Right lung (tissue), 10 donors: ENCODE results near the gene CALHM4. TPM values are rescaled to one million over a fixed set of nuclear protein-coding genes. Genes with fewer than 3 reads are reported as not detected.

Experiments used
- DNase-seq, 2 donors: peaks; one replicate each; pipeline ENCODE4 v3.0.0-alpha.2; 2013
- long read RNA-seq, 8 donors: transcript quantifications; one replicate each; lab custom pipeline, GENCODE V29; 2026
- polyA plus RNA-seq, 5 donors: library from polyadenylated mRNA; unstranded; fragments of 120-200 nt; gene quantifications; one replicate each; pipeline versions ENCODE4 v1.2.1 to v1.2.3, GENCODE V29; 2013; ENCODE audit warnings: inconsistent platforms in 1 of 5, low replicate concordance in 1 of 5; ENCODE audit not compliant: insufficient read length in 5 of 5, insufficient read depth in 1 of 5

Gene CALHM4, protein sequence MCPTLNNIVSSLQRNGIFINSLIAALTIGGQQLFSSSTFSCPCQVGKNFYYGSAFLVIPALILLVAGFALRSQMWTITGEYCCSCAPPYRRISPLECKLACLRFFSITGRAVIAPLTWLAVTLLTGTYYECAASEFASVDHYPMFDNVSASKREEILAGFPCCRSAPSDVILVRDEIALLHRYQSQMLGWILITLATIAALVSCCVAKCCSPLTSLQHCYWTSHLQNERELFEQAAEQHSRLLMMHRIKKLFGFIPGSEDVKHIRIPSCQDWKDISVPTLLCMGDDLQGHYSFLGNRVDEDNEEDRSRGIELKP
- under 1 TPM in 1 of 5 donors, not detected in 4; 0.13 TPM for polyA plus RNA-seq
- long read RNA-seq, donor 1: 0 reads
- long read RNA-seq, donor 2: 0 reads
- long read RNA-seq, donor 3: 0 reads
- long read RNA-seq, donor 4: 0 reads
- long read RNA-seq, donor 5: 0 reads
- long read RNA-seq, donor 6: 0 reads
- long read RNA-seq, donor 7: 0 reads
- long read RNA-seq, donor 8: 0 reads

DNA sequence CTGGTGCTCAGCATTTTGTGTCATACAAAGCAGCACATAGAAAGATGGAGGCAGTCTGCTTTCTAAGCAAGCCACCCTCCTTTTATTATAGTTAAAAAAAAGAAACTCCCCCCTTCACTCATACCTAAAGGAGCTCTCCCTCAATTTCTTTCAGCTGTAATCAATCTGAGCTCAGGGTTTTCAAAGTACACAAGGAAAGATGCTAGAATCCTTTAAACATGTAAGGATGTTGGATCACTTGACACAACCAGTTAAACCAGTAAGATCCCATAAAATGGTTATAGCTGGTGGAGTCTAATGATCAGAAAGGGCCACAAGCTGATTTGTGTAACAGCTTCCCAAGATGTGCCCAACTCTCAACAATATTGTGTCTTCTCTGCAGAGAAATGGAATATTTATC lies at the start of gene CALHM4:
TSS of gene CALHM4 (plus strand) at position 301 of the 400 bp plus-strand sequence. CDS start at position 344, 43 bp downstream.
- no peak for DNase-seq

DNA sequence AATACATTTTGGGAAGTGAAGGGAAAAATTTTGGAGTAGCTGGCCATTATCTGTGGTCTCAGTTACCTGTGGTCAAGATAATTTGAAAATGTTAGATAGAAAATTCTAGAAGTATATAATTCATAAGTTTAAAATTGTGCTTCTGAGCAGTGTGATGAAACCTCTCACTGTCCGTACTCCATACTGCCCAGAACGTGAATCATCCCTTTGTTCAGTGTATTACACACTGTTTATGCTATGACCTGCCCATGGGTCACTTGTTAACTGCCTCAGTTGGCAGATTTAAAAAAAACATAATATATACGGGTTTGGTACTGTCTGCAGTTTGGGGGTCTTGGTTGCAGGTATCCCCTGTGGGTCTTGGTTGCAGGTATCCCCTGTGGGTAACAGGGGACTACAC lies 46.2 kb upstream of the CALHM4 start:
- DNase-seq: no peak

DNA sequence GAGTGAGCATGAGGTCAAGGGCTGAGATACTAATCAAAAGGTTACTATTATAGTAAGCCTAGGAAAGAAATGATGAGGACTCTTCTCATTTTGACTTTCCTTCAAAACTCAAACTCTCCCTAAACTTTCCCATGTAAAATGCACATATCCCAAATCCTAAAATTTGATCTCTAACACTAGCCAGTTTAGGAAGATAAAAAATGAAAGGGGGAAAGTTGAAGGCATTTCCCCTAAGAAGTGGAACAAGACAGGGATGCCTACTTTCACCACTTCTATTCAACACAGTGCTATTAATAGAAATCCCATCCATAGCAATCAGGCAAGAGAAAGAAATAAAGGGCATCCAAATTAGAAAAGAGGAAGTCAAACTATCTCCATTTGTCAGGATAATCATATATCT lies 45.0 kb upstream of the CALHM4 start:
- DNase-seq: no peak

DNA sequence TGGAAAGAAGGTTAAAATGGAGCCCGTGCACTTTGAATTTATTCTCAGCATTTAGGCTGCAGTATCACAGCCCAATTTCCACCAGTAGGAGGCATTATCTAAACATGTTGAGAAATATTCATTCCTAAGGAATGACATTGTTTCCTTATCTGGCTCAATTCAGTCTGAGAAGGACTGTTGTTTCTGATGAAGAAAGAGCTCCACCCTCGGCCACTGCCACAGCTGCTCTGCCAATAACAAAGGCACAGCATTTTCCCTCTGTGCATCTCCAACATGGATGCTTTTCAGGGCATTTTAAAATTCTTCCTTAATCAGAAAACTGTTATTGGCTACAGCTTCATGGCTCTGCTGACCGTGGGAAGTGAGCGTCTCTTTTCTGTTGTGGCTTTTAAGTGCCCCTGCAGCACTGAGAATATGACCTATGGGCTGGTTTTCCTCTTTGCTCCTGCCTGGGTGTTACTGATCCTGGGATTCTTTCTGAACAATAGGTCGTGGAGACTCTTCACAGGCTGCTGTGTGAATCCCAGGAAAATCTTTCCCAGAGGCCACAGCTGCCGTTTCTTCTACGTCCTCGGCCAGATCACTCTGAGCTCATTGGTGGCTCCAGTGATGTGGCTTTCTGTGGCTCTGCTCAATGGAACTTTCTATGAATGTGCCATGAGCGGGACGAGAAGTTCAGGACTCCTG lies 42.0 kb upstream of the CALHM4 start, which contains the start of gene CALHM5:
TSS of gene CALHM5 (plus strand) at position 216 of the 687 bp plus-strand sequence. CDS start at position 274, 58 bp downstream.
- DNase-seq: peak in 1 of 2 donors; percentile 68

DNA sequence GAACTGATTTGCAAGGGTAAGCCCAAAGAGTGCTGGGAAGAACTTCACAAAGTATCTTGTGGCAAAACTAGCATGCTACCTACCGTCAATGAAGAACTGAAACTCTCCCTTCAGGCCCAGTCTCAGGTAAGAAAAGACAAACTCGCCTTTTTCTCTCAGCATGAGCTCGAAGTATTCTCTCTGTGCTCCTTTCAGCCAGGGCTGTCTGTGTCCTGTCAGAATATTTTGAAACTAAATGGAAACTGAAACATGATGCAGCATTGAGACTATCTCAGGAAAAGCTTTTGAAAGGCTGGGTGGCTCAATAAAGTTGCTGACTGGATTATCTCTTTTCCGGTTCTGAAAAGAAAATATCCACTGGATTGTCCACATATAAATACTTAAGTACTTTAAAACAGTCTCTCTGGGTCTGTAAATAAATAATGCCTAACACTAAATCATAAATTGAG lies 41.4 kb upstream of the CALHM4 start:
- DNase-seq: peak in 1 of 2 donors; percentile 45

DNA sequence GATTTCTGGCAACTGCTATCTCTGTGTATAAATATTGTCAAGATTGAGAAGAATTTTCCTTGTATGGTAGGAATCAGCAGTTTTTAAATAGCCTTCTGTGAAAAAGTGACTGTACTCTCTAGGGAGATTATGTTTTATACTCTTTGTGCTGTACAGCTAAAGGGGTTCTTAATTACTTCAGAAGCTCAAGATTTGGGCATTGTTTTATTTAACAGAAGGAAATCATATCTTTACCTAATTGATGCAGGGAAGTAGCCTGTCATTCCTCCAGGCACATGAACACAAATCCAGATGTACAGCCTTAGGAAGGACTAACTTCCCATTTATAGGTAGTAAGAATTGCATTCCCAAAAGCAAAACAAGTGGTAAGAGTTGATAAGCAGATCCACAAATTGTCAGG lies 40.8 kb upstream of the CALHM4 start:
- DNase-seq: no peak

DNA sequence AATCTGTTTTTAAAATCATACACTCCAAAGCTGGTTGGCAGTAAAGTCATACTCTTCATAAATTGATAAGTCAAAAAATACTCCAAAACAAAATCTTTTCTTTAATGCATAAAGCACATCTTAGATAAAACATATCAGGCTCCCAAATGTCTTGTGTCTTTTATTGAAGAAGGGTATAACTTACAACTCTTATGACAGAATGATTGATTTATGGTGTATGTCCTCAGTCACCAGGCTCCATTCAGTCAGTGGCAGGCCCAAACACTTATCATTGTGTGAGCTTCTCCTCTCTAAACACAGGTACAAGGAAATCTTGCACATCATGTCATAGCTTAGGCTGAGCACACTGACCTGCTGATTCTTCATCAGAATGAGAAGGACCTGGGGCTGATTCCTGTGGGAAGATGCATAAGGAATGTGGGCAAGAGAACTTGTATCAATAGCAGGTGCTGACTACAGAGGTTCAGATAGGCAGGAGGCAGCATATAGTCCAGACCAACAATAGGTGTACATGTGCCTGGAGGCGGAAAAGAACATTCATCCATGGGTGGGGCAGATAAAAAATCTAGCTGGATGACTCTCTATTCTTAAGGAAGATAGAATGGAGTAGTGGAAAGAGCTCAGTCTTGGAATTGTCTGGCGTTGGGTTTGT lies 40.2 kb upstream of the CALHM4 start:
- no peak for DNase-seq

DNA sequence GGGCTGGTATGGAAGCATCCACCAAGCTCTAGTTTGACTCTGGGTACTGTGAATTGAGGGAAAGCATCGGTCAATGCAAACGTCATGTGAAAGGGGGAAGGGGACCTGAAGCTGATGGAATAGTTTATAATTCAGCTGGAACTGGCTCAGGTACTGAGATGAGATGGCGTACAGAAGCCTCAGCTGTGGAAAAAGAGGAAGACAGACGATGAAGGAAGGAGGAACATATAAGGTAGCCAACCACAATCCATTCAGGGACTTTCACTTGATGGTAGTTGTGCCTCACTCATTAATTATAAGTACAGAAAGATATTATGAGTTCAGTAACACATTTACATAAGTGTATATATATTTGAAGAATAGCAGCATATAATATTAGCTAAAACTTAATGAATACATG lies 39.4 kb upstream of the CALHM4 start:
- DNase-seq: no peak

DNA sequence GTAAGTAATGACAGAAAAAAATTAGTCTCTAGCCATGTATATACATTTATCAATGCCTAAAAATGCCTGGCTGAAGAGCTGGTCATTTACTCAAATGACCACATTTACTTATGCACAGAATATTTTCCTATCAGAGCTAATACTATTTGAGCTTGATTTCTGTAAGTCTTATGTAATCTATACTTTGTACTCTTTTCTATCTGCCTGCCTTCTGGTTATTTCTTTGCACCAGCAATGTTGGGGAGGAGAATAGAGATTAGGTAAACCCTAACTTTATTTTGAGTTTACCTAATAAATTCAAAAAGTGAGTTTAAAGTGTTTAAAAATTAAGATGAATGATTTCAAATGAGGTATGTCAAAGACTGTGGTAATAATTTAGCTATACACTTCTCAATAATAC lies 38.4 kb upstream of the CALHM4 start:
- no peak for DNase-seq

DNA sequence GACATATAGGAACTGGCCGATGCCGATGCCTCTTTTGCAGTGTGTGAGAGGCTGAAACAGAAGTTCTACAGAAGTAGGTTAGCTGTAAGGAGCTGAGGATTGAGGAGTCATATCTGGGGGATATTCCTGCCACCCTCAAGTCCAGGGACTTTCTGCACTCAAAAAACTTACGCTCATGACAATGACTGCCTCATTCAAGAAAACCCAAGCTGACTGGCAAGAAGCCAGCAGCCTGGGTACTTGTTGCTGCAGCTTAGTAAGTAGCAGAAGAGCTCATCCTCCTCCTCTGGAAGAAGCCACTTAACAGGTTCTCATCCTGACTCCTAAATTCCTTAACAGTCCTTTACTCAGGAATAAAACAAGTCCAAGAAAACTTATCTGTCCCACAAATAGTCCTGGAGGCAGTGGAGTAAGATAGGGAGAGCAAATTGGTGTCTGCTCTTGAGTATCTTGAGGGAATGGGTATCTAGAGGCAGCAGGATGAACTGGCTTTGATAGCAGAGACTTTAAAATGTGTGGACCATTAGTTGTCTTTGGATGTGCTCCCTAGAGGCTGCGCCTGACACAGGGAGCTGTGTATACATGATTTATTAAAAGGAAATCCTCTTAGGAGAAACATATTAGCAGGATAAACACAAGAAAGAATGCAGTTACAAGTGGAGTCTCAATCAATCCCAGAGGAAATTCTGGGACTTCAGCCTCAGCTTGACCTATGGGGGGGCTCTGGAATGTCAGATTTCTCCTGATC lies 34.8 kb upstream of the CALHM4 start:
- DNase-seq: no peak

DNA sequence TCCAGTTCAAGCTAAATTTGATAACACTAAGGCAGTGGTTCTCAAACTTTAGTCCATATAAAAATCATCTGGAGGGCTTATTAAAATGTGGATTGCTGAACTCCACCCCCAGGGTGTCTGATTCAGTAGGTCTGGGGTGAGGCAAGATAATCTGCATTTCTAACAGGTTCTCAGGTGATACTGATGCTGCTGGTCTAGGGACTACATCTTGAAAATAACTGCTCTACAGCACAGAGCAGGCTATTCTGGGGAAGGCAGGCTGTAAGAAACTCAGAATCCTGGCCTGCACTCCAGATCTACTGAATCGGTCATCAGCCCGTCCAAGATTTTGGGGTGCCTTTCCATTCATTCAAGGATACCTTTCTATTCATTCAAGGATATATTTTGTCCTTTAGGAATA lies 30.7 kb upstream of the CALHM4 start:
- no peak for DNase-seq

DNA sequence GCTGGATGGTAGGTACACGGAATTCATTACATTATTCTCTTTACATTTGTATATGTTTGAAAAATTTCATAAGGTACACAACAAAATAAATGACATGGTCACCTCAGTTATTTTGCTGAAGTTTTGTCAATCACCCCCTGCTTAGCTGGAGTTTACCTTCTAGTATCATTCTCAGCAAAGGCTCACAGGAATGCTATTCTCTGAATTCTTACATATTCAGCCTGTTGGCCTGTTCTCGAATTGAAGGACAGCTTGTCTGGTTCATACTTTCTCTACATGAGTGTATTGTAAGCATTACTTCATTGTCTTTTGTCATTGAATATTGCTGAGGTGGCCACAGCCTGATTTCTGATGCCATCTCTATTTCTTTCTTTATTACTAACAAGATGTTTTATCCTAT lies 29.3 kb upstream of the CALHM4 start:
- DNase-seq: no peak

DNA sequence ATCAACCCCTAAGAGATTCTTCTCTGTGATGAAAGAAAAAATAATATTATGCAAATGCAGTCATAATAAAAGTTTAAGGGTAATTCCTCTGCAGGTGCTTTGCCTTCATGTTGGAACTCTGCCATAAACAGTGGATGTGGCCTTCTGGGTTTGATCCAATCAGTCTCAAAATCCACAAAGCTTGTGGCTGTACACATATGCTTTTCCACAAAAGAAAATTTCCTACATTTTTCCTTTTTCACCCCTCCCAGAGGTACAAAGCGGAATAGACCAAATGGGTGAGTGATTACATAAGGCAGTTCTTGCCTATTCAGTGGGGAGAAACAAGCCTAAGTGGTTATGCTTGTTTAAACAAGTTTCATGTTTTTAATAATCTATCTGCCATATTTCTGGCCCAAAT lies 25.4 kb upstream of the CALHM4 start:
- no peak for DNase-seq

DNA sequence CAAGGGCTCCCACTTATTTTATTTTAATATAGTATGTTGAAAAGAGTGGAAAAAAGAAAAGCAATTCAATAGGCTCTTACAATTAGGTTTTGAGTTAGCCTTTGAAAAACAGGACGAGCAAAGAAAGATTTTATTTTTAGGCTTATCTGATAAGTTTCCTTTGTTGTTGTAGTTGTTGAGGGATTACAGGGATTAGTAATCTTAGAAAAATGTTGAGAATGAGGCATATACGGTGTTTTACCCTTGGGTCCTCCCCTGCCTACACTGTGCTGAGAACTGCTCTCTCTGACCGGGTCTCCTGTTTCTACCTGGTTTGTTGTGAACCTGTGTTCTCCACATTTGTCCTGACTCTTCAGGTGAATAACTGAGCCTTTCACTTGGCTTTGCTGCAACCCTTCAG lies 24.8 kb upstream of the CALHM4 start:
- no peak for DNase-seq

DNA sequence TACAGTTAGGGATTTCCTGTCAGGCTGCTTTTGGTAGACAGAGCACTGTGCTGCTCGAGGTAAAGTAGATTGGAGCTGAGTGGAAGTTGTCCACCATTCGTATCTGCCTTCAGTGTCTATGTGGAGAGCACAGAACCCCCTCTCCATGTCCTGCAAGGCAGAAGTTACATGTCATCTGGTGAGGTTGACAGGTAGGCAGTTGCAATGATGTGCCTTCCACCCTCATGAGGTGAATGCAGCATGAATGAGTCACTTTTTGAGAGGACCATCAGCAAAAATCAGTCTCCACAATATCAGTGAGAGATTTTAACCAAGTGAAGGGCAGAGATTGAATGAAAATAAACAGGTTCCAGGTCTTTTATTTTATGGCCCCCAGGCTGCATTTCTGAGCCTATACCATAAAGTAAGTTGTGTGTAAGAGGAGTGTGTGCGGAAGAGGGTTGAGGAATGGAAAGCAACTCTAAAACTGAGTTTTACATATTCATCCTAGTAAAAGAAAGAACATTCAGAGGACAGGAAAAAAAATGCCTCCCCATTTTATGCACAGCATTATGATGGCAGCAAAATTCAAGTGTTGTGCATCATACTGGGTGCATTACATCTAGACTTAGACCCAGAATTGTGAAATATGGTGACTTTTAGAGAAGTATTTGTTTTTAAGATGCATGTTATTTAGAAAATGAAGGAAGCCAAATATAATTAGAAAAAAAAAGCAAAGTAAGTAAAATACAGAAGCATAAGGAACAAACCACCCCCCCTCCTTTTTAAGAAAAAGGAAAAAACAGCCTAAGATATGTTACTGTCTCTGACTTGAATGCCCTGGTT lies 23.9 kb upstream of the CALHM4 start:
- no peak for DNase-seq

DNA sequence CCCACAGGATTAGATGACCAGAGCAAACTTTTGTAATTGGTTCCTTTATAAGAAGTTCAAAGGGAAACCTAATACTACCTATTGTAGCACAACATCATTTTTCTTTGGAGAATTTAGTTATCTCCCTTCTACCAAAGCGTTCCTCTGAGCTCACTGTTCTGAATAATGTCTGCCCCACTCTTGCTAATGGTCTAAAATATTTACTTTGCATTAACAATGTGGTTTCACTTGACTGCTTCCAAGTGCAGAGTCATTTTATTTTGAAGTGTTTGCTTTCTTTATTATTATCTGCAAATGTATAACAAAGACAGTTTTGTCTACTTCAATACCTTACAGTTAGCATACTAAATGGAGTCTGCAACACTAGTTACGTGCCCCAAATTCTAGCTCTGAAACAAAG lies 23.1 kb upstream of the CALHM4 start:
- DNase-seq: no peak

DNA sequence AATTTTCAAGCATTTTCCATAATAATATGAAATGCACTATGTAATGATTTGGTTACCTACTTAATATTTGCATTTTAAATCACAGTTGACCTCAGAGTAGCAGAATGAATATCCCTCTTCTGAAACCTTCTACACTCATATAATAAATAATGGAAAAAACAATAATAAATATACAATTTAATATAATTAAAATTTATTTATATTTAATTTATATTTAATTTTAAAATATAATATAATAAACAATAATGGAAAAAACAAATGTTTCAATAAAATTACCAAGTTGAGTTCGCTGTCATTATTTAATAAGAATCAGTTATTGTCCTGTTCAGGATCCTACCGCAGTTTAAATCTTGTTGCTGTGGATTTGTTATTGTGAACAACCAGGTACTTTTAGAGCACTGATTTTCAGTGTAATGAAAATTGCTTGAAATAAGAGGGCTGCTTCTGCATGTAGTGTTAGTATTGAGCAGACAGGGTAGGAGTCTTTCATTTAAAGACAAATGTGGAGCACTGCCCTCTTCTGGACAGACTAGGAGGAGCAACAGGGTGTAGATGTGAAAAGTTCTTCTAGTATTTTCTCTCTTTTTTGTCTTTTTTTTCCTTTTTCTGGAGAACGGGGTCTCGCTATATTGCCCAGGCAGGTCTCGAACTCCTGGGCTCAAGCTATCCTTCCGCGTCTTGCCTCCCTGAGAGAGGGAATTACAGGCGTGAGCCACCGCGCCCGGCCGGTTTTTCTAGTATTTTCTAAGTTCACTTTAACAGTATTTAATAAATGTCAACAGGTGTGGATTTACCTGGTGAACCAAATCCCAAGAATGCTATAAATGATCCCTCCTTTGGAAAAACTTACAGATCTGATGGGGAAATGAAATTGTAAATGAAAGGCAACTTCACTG lies 21.6 kb upstream of the CALHM4 start:
- DNase-seq: peak in 1 of 2 donors; percentile 56

DNA sequence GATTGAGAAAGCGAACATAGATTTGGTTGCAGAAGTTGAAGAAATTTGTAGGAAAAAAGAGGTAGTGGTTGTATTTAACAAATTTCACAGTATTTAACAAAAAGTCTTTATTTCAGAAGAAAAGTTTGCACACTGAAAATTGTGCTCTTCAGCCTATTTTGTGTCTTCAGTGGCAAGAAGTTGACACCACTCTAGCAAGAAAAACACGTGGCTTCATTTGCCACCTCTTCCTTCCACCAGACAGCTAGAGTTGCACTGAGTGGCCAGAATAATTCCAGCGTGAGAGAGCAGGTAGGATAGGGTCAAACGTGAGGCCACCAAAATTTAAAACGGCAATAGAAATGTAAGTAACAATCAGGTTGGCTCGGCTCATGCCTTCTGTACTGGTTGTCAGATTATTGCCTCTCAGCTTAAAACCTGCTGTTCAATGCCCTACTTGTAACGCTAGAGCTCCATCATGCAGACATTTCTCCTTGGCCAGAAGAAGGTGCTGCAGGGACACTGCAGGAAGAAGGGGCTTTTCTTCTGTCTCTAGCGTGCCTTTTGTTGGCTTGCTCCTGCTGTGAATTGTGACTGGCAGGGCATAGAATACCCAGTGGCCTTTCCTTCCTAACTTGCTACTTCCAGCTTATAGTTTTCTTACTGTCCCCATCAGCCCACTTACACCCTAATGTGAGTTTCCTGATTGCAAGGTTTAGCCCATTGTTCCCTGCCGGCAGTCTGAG lies 20.2 kb upstream of the CALHM4 start:
- DNase-seq: no peak

DNA sequence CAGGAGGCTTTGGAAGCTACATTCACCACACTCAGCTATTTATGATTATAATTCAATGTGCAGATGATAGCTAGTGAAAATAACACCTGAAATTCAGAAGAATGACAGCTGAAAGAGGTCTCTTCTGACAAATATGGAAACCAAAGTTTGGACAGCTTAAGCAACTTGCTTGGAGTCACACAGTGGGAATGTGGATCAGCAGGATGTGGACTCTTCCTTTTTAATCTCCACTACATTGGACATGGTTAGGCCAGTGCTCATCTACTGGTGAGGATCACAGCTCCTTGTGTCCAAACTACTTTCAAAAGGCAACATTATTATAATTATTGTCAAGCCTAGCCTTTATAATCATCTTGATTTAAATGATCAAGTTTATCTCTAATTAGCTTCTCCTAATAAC lies 18.4 kb upstream of the CALHM4 start:
- no peak for DNase-seq
